Spinal cord (tissue), 10 donors: Measurements from ENCODE around the gene MPG. TPM values are rescaled to one million over a fixed set of nuclear protein-coding genes. Genes with fewer than 3 reads are reported as not detected.
A peak's percentile ranks its signal among the peaks of the same experiment; 100 is the strongest.

ENCODE experiments used
- DNase-seq, 6 donors: peaks; one replicate each; pipeline versions ENCODE4 v3.0.0 to v3.0.0-alpha.2; 2013 to 2015; ENCODE audit warnings: low spot score in 6 of 6, low read depth in 4 of 6
- H3K27ac ChIP-seq: one replicate; pipeline ENCODE4 v1.5.1; 2013; ENCODE audit warnings: low read depth, low read length, control low read depth
- H3K27me3 ChIP-seq: one replicate; pipeline ENCODE4 v1.6.1; 2013; ENCODE audit warnings: low read length; ENCODE audit not compliant: control insufficient read depth, insufficient read depth
- H3K36me3 ChIP-seq: one replicate; pipeline ENCODE4 v1.6.1; 2013; ENCODE audit warnings: low read length; ENCODE audit not compliant: control insufficient read depth, insufficient read depth
- H3K4me1 ChIP-seq: one replicate; pipeline ENCODE4 v1.6.1; 2013; ENCODE audit warnings: low read length; ENCODE audit not compliant: control insufficient read depth, insufficient read depth
- H3K4me3 ChIP-seq: one replicate; pipeline ENCODE4 v1.5.1; 2013; ENCODE audit warnings: low read depth, low read length, control low read depth
- H3K9me3 ChIP-seq: one replicate; pipeline ENCODE4 v1.6.1; 2013; ENCODE audit warnings: low read length; ENCODE audit not compliant: control insufficient read depth, insufficient read depth
- WGBS: methylation state at CpG from one replicate; pipeline ENCODE4 v1.1.5; 2013; ENCODE audit warnings: missing lambda C conversion rate; ENCODE audit not compliant: insufficient coverage; 5-methylcytosine and 5-hydroxymethylcytosine counted together
- polyA plus RNA-seq, 2 donors: library from polyadenylated mRNA; unstranded; fragments of 120-200 nt; gene quantifications; one replicate each; pipeline ENCODE4 v1.2.1, GENCODE V29; 2013; ENCODE audit not compliant: insufficient read length in 2 of 2
- total RNA-seq, 2 donors: library from RNA; depleted of rRNA in 1 of 2; stranded (reverse); fragments of 120-200 nt in 1 of 2; fragments of >200 nt in 1 of 2; gene quantifications; one replicate each; pipeline versions ENCODE4 v1.2.3 to v1.2.4, GENCODE V29; 2013 to 2014
- donor health status: healthy.

MPG gene
- total and polyA plus RNA-seq, 4 donors: 43.8 to 54.2 (median 46.4) TPM

GRCh38 chr16:47234-47633, 30.8 kb upstream of the MPG start:
- no peaks in the 10 kb centered on the region for H3K9me3 ChIP-seq
- H3K27me3 ChIP-seq: no peaks in the 10 kb centered on the region
- H3K27ac ChIP-seq: no peak overlapping the region
- 93% methylated on average over 7 of the region's 7 CpGs for WGBS
- H3K4me3 ChIP-seq: no peak overlapping the region
- H3K36me3 ChIP-seq: peaks cover 7% of the 10 kb centered on the region
- no peak for DNase-seq
- H3K4me1 ChIP-seq: no peaks in the 10 kb centered on the region

- WGBS: 94% methylated on average over 3 of the region's 15 CpGs
- H3K4me1 ChIP-seq: peaks cover 18% of the 10 kb centered on the region
- H3K4me3 ChIP-seq: no peak overlapping the region
- DNase-seq: no peak
- no peaks in the 10 kb centered on the region for H3K9me3 ChIP-seq
- H3K27me3 ChIP-seq: no peaks in the 10 kb centered on the region
- no peak overlapping the region for H3K27ac ChIP-seq
- H3K36me3 ChIP-seq: peaks cover 10% of the 10 kb centered on the region
Observed at GRCh38 chr16:50769-51591, 27.0 kb upstream of the MPG start.

- H3K4me3 ChIP-seq: peak within 1 kb of the TSS; percentile 78
- peak; percentile 89 to 99 (median 98) for DNase-seq
- H3K27me3 ChIP-seq: no peaks in the 10 kb centered on the region
- H3K36me3 ChIP-seq: peaks cover 36% of the 10 kb centered on the region
- H3K4me1 ChIP-seq: peaks cover 18% of the 10 kb centered on the region
- peak within 1 kb of the TSS; percentile 70 for H3K27ac ChIP-seq
- no peaks in the 10 kb centered on the region for H3K9me3 ChIP-seq
- WGBS: under 1% methylated on average over 86 of the region's 91 CpGs
Observed at GRCh38 chr16:53346-54236, 24.4 kb upstream of the MPG start, which contains the start of the genes POLR3K and SNRNP25. Gene POLR3K, minus strand, starts transcription at chr16:53608. Its CDS starts 22 bp downstream, at chr16:53586. Gene SNRNP25, plus strand, starts transcription at chr16:53828. Its CDS starts 189 bp downstream, at chr16:54017.

- Histone ChIP-seq H3K27ac (no peak overlapping the region), H3K36me3 (peaks cover 38% of the 10 kb centered on the region)
- 49% methylated on average over 7 of the region's 12 CpGs for WGBS
Observed at GRCh38 chr16:54237-54581, 23.8 kb upstream of the MPG start.

GRCh38 chr16:55571-56136, 22.4 kb upstream of the MPG start:
- Histone ChIP-seq H3K9me3 (no peaks in the 10 kb centered on the region), H3K27me3 (no peaks in the 10 kb centered on the region), H3K27ac (no peak overlapping the region), H3K4me3 (no peak overlapping the region), H3K36me3 (peaks cover 52% of the 10 kb centered on the region), H3K4me1 (peaks cover 18% of the 10 kb centered on the region)
- no peak for DNase-seq
- 94% methylated on average over 11 of the region's 11 CpGs for WGBS

More at GRCh38 chr16:54237-54581, 23.8 kb upstream of the MPG start:
- DNase-seq: no peak
- Histone ChIP-seq H3K4me3 (peak overlapping the region; percentile 78), H3K9me3 (no peaks in the 10 kb centered on the region), H3K4me1 (peaks cover 18% of the 10 kb centered on the region), H3K27me3 (no peaks in the 10 kb centered on the region)

GRCh38 chr16:56231-56927, 21.6 kb upstream of the MPG start:
- peaks cover 18% of the 10 kb centered on the region for H3K4me1 ChIP-seq
- H3K27me3 ChIP-seq: no peaks in the 10 kb centered on the region
- WGBS: 94% methylated on average over 17 of the region's 17 CpGs
- no peak overlapping the region for H3K4me3 ChIP-seq
- H3K9me3 ChIP-seq: no peaks in the 10 kb centered on the region
- no peak for DNase-seq
- no peak overlapping the region for H3K27ac ChIP-seq
- H3K36me3 ChIP-seq: peaks cover 58% of the 10 kb centered on the region

GRCh38 chr16:57711-58110, 20.3 kb upstream of the MPG start:
- peaks cover 15% of the 10 kb centered on the region for H3K4me1 ChIP-seq
- WGBS: 53% methylated on average over 8 of the region's 8 CpGs

GRCh38 chr16:58491-59439, 19.3 kb upstream of the MPG start:
- 87% methylated on average over 28 of the region's 29 CpGs for WGBS
- H3K4me3 ChIP-seq: no peak overlapping the region
- peaks cover 82% of the 10 kb centered on the region for H3K36me3 ChIP-seq
- H3K27ac ChIP-seq: no peak overlapping the region
- no peaks in the 10 kb centered on the region for H3K9me3 ChIP-seq
- H3K27me3 ChIP-seq: peaks cover 2% of the 10 kb centered on the region
- no peak for DNase-seq
- peaks cover 11% of the 10 kb centered on the region for H3K4me1 ChIP-seq

More at GRCh38 chr16:57711-58110, 20.3 kb upstream of the MPG start:
- H3K9me3 ChIP-seq: no peaks in the 10 kb centered on the region
- H3K27me3 ChIP-seq: peaks cover 2% of the 10 kb centered on the region
- DNase-seq: no peak
- peaks cover 72% of the 10 kb centered on the region for H3K36me3 ChIP-seq
- no peak overlapping the region for H3K27ac ChIP-seq
- H3K4me3 ChIP-seq: no peak overlapping the region
